ENCODE results near the gene ITPR1.

Gene ITPR1

DNA sequence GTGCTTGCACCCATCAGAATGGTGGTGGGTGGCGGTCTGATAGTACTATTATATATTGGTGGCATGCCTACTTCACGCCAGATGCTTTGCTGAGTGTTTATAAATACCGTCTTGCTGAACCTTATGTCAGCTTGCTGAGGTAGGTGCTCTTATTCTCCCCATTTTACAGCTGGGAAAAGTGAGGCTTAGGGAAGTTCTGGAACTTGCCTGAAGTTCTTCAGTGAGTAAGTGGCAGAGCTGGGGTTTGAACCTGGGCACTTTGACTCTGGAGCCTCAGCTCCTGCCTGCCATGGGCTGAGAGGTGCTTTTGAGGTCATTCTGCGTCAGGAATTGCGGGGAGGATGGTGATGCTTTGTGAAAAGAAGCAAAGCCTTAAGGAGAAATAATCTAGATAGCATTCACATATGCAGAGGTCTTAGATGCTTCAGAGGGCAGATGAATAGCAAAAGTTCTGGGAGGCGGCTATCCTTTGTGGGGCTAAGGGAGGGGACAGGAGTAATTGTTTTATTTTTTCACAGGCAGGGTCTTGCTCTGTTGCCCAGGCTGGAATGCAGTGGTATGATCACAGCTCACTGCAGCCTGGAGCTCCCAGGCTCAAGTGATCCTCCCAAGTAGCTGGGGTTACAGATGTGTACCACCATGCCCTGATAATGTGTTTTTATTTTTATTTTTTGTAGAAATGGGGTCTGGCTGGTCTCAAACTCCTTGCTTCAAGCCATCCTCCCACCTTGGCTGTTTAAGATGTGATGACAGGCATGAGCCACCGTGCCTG is 18.5 kb downstream of the ITPR1 start:
- no peak for DNase-seq

DNA sequence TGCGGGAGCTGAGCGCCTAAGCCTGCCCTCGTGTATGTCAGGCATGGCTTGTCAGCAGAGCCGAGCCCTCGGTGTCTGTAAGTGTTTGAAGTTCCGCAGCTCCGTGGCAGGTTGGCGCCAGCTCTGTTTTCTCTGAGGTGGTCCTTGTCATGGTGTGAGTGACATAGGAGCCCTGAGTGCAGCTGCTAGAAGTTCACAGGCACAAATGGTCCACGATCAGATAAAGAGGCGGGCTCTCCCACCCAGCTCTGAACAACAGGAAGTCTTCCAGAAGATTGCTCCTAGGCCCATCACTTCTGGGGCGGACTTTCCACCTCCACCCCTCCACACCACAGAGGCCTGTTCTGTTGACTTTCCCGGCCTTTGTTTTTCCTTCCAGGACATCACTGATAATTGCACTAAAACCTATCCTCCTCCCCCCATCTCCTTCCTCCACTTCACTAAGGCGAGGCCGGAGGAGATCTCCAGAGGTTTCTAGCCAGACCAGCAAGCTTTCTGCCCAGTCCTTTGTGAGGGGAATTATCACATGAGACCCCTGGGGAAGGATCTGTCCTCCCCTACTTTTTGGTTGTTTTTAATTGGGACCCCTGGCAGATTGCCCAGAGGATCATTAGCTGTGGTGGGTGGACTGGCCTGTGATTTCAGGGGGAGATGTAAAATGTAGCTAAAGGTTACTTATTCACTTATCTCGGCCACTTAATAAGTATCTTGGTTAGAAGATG is 19.9 kb downstream of the ITPR1 start:
- DNase-seq: no peak

DNA sequence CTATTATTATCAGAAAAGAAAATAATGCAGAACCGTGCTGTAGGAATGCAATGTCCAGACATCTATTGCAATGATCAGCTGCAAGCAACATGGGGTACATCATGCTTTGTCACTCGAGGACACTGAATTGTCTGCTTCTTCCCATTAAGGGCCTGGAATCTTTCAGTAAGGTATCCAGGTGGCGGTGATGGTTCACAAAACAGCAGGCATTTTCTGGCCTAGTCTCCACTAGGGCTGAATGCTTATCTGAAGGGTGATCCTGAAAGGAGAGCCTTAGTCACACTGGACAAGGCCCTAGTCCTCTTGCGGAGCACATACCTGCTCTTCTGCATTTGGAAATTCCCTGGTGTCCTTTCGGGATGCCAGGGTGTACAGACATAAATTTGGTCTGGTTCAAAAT is 21.2 kb downstream of the ITPR1 start:
- DNase-seq: no peak

- DNase-seq: no peak
These were observed 21.8 kb downstream of the ITPR1 start for GRCh38 chr3:4514916-4515315.

GRCh38 chr3:4515916-4516579 is 22.9 kb downstream of the ITPR1 start:
- no peak for DNase-seq

GRCh38 chr3:4517093-4517492 is 23.9 kb downstream of the ITPR1 start:
- no peak for DNase-seq

DNA sequence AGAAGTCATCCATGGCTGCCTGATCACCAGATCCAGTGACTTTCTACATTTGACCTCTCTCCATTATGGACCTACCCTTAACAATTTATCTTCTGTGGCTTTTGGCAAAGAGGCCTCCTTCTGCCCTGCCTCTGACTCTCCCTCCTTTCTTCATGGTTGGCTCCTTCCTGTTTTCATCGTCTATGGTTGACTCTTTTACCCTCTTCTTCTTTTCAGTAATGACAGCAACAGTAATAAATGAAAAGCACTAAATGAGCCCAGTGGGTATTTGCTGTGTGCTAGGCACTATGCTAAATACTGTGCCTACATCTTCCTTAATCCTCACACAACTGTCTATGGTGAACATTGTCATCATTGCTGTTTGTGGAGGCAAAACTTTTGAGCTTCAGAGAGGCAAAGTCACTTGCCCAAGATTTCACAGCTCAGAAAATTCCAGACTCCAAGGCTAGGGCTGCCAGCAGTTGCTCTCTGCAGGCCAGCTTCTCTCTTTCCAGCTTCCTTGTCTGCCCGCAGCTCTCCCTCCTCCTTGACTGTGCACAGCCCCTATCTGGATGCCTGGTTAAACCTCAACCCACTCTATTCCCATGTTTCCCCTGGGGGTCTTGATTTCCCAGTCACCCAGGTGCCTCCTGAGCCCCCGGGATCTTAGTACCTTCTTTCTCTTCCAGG is 24.6 kb downstream of the ITPR1 start:
- no peak for DNase-seq

- no peak for DNase-seq
These were observed 27.1 kb downstream of the ITPR1 start for GRCh38 chr3:4520033-4520816.

DNA sequence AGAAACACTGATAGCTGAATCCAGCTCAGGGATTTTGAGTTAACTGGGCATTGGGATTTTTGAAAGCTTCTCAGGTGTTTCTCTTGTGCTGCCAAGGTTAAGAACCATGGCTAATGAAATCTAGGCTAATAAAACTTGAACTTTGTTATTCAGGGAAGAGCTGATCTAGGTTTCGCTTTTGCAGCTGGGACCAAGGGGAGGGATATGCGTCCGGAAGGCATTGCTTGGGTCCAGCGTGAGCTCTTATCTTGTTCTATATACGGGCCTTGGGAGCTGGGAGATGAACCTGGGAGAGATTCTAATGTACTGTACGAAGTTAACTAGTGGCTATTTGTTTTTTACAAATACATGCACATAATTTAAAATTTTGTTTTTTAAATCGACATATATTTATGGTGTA is 29.8 kb downstream of the ITPR1 start:
- DNase-seq: no peak

DNA sequence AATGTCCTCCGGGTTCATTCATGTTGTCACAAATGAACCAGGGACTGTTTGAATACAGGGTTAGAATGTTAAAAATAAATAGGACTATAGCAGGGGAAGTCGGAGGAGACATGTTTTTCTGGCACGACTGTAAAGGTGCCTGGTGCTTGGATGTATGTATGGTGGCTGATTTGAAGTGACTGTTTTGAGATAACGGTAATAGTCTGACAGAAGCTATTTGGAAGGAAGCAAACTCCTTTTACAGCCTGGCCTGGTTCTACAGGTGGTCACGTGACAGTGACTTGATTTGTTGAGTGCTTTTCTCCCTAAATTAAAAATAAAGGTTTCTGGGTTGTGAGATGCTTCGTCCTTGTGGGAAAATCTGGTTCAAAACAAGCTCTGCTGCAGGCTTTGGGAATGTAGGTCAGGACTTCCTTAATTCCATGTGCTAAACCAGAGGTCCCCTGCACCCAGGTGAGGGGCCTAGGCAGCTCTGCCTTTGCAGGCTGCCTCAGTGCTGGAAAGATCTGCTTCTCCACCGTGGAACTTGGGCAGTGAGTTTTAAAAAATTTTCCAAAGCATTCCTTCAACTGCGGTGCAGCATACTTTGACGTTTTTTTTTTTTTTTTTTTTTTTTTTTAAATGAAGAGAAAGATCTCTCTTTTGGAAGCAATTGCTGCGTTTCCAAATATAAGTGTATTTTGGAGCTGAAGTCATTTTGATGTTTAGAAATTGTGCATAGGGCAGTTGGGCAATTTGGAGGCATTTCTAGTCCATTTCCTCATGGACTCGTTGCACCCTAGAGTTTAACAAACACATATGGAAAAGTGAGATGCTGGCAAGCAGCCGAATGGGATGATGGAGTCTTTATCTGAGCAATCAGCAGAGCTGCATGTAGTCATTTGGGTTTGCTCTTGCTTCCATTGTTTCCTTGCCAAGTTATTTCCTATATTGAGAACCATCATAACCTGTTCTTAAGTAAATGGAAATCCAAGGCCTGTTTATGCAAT is 30.9 kb downstream of the ITPR1 start:
- DNase-seq: no peak

DNA sequence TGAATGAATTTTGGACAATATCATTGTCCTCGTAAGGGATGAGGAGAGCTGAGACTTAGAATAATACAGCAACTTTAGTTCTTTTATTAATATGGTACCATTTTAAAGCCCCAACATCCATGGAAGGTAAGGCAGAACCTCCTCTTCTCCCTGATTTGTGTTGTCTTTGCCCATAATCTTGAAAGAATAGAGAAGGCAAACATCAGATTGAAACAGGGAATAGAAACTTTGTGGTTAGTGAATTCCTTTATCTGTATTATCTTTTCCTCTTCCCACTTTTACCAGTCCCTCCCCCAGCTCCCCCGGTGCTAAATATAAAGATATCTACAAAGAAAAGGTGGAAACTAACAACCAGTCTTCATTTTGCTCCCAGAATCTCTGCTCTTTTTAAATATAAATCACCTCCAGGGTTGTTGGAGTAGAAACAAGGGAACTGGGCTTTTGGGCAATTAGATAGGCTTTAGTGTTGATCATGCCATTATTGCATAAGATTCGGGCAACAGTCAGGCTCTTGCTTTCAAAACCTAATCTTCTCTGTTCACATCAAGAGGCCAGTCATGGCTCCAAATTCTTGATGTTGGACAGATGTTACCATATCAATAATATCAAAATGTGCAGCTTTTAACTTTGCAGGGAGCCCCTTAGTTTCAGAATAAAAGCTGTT is 32.5 kb downstream of the ITPR1 start:
- no peak for DNase-seq

GRCh38 chr3:4528320-4528719 is 35.2 kb downstream of the ITPR1 start:
- DNase-seq: no peak

DNA sequence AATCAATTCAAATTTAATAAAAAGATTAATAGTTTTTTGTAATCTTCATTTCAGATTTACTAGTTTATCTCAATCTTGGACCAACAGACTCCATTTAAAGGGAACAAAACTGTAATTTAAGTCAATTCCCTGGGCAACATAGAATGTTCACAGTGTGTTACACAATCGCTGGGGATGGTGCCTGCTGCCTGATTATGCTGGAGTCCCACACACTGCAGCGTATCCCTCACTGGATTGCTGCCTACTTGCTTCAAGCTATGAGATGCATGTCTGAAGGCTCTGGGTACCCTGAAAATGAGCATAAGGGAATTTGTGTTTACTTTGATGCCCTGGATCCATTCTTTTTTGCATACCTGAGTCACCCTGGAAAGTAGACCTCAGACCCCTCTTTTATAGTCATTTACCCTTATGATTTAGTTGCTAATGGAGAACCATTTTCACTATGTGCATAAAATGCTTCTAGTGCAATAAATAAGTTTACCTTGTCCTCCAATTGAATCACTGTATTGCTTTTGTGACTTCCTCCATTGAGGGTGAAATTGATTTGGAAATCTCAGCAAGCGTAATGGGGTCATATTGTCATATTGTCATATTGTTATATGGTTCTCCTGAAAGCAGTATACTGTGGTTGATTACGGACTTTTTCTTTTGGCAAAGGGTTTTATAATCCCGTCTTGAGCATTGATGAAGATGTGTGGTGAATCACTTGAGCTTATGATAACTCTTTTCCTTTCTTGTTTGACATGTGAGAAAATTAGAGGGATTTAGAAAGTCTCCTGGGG is 35.9 kb downstream of the ITPR1 start:
- no peak for DNase-seq

- no peak for DNase-seq
These were observed 36.9 kb downstream of the ITPR1 start for GRCh38 chr3:4529876-4530588.

GRCh38 chr3:4531478-4532025 is 38.4 kb downstream of the ITPR1 start:
- peak; percentile 24 for DNase-seq

GRCh38 chr3:4532535-4533112 is 39.5 kb downstream of the ITPR1 start:
- DNase-seq: no peak

GRCh38 chr3:4533489-4534443 is 40.6 kb downstream of the ITPR1 start:
- no peak for DNase-seq
